ENCODE data around the gene TSC22D2. TPM values are rescaled to one million over a fixed set of nuclear protein-coding genes. Genes with fewer than 3 reads are reported as not detected.

Gene TSC22D2
- polyA plus RNA-seq, 4 donors: 50.3 to 75.3 (median 67.8) TPM

GRCh38 chr3:150384296-150385212, 23.5 kb upstream of the TSC22D2 start:
- DNase-seq (ENCODE audit: low read depth in 4 of 4, low spot score in 3 of 4): peak in 1 of 4 donors; percentile 45

GRCh38 chr3:150385296-150386242, 22.5 kb upstream of the TSC22D2 start:
- no peak for DNase-seq (ENCODE audit: low read depth in 4 of 4, low spot score in 3 of 4)

GRCh38 chr3:150388498-150389418, 19.3 kb upstream of the TSC22D2 start:
- no peak for DNase-seq (ENCODE audit: low read depth in 4 of 4, low spot score in 3 of 4)

- DNase-seq (ENCODE audit: low read depth in 4 of 4, low spot score in 3 of 4): no peak
Measured at GRCh38 chr3:150390087-150390486, 18.0 kb upstream of the TSC22D2 start.

GRCh38 chr3:150391161-150391560, 16.9 kb upstream of the TSC22D2 start:
- DNase-seq (ENCODE audit: low read depth in 4 of 4, low spot score in 3 of 4): no peak

GRCh38 chr3:150393745-150394144, 14.4 kb upstream of the TSC22D2 start:
- no peak for DNase-seq (ENCODE audit: low read depth in 4 of 4, low spot score in 3 of 4)

GRCh38 chr3:150394606-150395005, 13.5 kb upstream of the TSC22D2 start:
- DNase-seq (ENCODE audit: low read depth in 4 of 4, low spot score in 3 of 4): no peak

GRCh38 chr3:150396491-150396890, 11.6 kb upstream of the TSC22D2 start:
- DNase-seq (ENCODE audit: low read depth in 4 of 4, low spot score in 3 of 4): no peak

GRCh38 chr3:150396956-150397550, 11.0 kb upstream of the TSC22D2 start:
- DNase-seq (ENCODE audit: low read depth in 4 of 4, low spot score in 3 of 4): no peak

GRCh38 chr3:150399060-150399459, 9.0 kb upstream of the TSC22D2 start:
- no peak for DNase-seq (ENCODE audit: low read depth in 4 of 4, low spot score in 3 of 4)

- no peak for DNase-seq (ENCODE audit: low read depth in 4 of 4, low spot score in 3 of 4)
Measured at GRCh38 chr3:150401285-150401684, 6.8 kb upstream of the TSC22D2 start.

GRCh38 chr3:150402217-150402616, 5.9 kb upstream of the TSC22D2 start:
- DNase-seq (ENCODE audit: low read depth in 4 of 4, low spot score in 3 of 4): no peak

GRCh38 chr3:150404023-150404422, 4.1 kb upstream of the TSC22D2 start:
- no peak for DNase-seq (ENCODE audit: low read depth in 4 of 4, low spot score in 3 of 4)

- no peak for DNase-seq (ENCODE audit: low read depth in 4 of 4, low spot score in 3 of 4)
Measured at GRCh38 chr3:150407051-150407807, 869 bp upstream of the TSC22D2 start.

GRCh38 chr3:150407808-150408220, 284 bp upstream of the TSC22D2 start:
- DNase-seq (ENCODE audit: low read depth in 4 of 4, low spot score in 3 of 4): no peak

GRCh38 chr3:150409125-150409511, 1.0 kb downstream of the TSC22D2 start:
- no peak for DNase-seq (ENCODE audit: low read depth in 4 of 4, low spot score in 3 of 4)

GRCh38 chr3:150409512-150410310, 1.6 kb downstream of the TSC22D2 start:
- DNase-seq (ENCODE audit: low read depth in 4 of 4, low spot score in 3 of 4): peak in 1 of 4 donors; percentile 51

All from right renal pelvis (tissue), 4 donors.